Astrocyte of the spinal cord (primary cell): Measurements from ENCODE around the gene PRM2.

Experiments used
- DNase-seq: peaks from one replicate; pipeline ENCODE4 v3.0.0; 2011; ENCODE audit warnings: low read depth, low spot score
- H3K4me3 ChIP-seq: 2 replicates; pipeline ENCODE4 v1.5.1; 2011; ENCODE audit warnings: low read depth, mild to moderate bottlenecking, low read length, moderate library complexity
- CTCF ChIP-seq: IDR thresholded peaks from 2 replicates; pipeline ENCODE4 v1.5.1; 2012; ENCODE audit warnings: low read depth, mild to moderate bottlenecking, low read length, inconsistent platforms
- in situ Hi-C: cut with HindIII; loops from 2 replicates; pipeline ENCODE4 v1.10.0; 2017; ENCODE audit warnings: low sequenced_read_pairs

PRM2 gene

GRCh38 chr16:11251525-11252481 lies 24.5 kb downstream of the PRM2 start:
- in situ Hi-C loops, result no loop called here
- DNase-seq, result peak; percentile 79
- H3K4me3 ChIP-seq, result no peak overlapping the region
- TF ChIP-seq CTCF, result no peak

GRCh38 chr16:11250786-11251524 lies 25.3 kb downstream of the PRM2 start:
- in situ Hi-C loops, result no loop called here
- DNase-seq, result no peak
- no peak for TF ChIP-seq CTCF
- H3K4me3 ChIP-seq, result no peak overlapping the region

- no peak for TF ChIP-seq CTCF
- H3K4me3 ChIP-seq, result no peak overlapping the region
- DNase-seq, result peak; percentile 9
- in situ Hi-C loops, result no loop called here
Measured at GRCh38 chr16:11250091-11250785, 26.0 kb downstream of the PRM2 start.

- no peak for DNase-seq
- in situ Hi-C loops, result no loop called here
- no peak for TF ChIP-seq CTCF
- H3K4me3 ChIP-seq, result no peak overlapping the region
Measured at GRCh38 chr16:11249233-11250061, 26.8 kb downstream of the PRM2 start.

GRCh38 chr16:11248133-11248532 lies 28.1 kb downstream of the PRM2 start:
- DNase-seq, result no peak
- in situ Hi-C loops, result no loop called here
- no peak for TF ChIP-seq CTCF
- H3K4me3 ChIP-seq, result no peak overlapping the region

- DNase-seq, result no peak
- in situ Hi-C loops, result no loop called here
- no peak for TF ChIP-seq CTCF
- no peak overlapping the region for H3K4me3 ChIP-seq
Measured at GRCh38 chr16:11245988-11246387, 30.3 kb downstream of the PRM2 start.
